ENCODE measurements around the gene RAP2B. TPM values are rescaled to one million over a fixed set of nuclear protein-coding genes. Genes with fewer than 3 reads are reported as not detected.

The RAP2B gene
- total RNA-seq, 1 experiment from 2014 or later, result 18.2 TPM

- Histone ChIP-seq H3K4ac (ENCODE audit: low read depth, low read length) (no peak overlapping the region), H4K20me1 (ENCODE audit: control insufficient read depth, insufficient read depth, insufficient read length) (no peaks in the 10 kb centered on the region), H3K14ac (ENCODE audit: insufficient read depth, low read length) (0 out of 2 replicates have a peak overlapping the region, but pooled peaks have one; percentile 89), H2BK12ac (ENCODE audit: insufficient read length, low read depth, low read length) (no peak overlapping the region), H3K4me1 (ENCODE audit: insufficient read depth, low read length) (no peaks in the 10 kb centered on the region), H2AK5ac (ENCODE audit: insufficient read length, low read length) (no peak overlapping the region), H3K79me1 (ENCODE audit: insufficient read depth, low read depth, low read length, poor library complexity, severe bottlenecking) (no peaks in the 10 kb centered on the region), H3K4me2 (ENCODE audit: insufficient read depth, insufficient read length, low read length) (peak overlapping the region; percentile 87), H4K8ac (replicated peaks; ENCODE audit: insufficient read length, low read depth, low read length) (no peak overlapping the region), H4K91ac (ENCODE audit: insufficient read length, low read depth, low read length) (no peak overlapping the region), H2AFZ (ENCODE audit: low read length) (peak overlapping the region; percentile 25), H3K27ac (ENCODE audit: insufficient read length, low read depth, low read length) (peak overlapping the region; percentile 36), H3K9me3 (ENCODE audit: control insufficient read depth, low read depth, low read length) (no peaks in the 10 kb centered on the region), H3K27me3 (ENCODE audit: insufficient read depth, low read length) (no peaks in the 10 kb centered on the region), H3K56ac (ENCODE audit: insufficient read length, low read depth, low read length) (no peak overlapping the region), H2BK20ac (ENCODE audit: low read depth, low read length, poor library complexity, severe bottlenecking) (no peak overlapping the region), H3K23me2 (ENCODE audit: insufficient read length, low read depth, low read length, poor library complexity, severe bottlenecking) (peaks cover 14% of the 10 kb centered on the region), H3K18ac (ENCODE audit: insufficient read length, low read depth, low read length) (peak overlapping the region; percentile 16), H3T11ph (ENCODE audit: low read length) (no peak overlapping the region), H2BK5ac (ENCODE audit: insufficient read length, low read length) (no peak overlapping the region), H2BK120ac (ENCODE audit: low read depth, low read length, poor library complexity, severe bottlenecking) (no peak overlapping the region), H2BK15ac (ENCODE audit: low read depth, low read length) (no peak overlapping the region), H4K5ac (ENCODE audit: insufficient read length, low read depth, low read length) (no peak overlapping the region), H3K9ac (ENCODE audit: extremely low read depth, insufficient read length, low read length) (peak overlapping the region; percentile 66), H3K23ac (ENCODE audit: insufficient read length, low read depth, low read length) (no peak overlapping the region), H3K79me2 (ENCODE audit: insufficient read depth, low read length) (peaks cover 14% of the 10 kb centered on the region; the same call in 1 of the 2 replicates)
- Mint-ChIP-seq H3K27ac (peak overlapping the region; percentile 97), H3K9me3 (no peaks in the 10 kb centered on the region), H3K27me3 (ENCODE audit: low read depth) (peaks cover 2% of the 10 kb centered on the region; the same call in 1 of the 2 replicates), H3K4me1 (peaks cover 36% of the 10 kb centered on the region in 2 experiments), H3K36me3 (ENCODE audit: insufficient read depth in 1 of 3, low read depth in 3 of 3) (peaks cover 0 to 5% (median 3%) of the 10 kb centered on the region in 3 experiments; a peak in 3 of 7 replicates), H3K4me3 (peak overlapping the region; percentile 94 to 99)
- no peak for TF ChIP-seq CTCF (conservative IDR thresholded peaks at IDR 0.05)
- peak; percentile 99 for DNase-seq
- no CpG with 5 or more reads among the region's 27 CpGs for WGBS (ENCODE audit: extremely low coverage, insufficient read length, low lambda C conversion rate)
Measured at GRCh38 chr3:153161138-153161713, 800 bp upstream of the RAP2B start.

All from H9 (cell line).